IMR-90 (cell line): ENCODE measurements around the gene COX6A1. TPM values are rescaled to one million over a fixed set of nuclear protein-coding genes. Genes with fewer than 3 reads are reported as not detected.

ENCODE experiments used
- ATAC-seq: fragments of 200-7000 bp; cut with Tn5 transposase; 2 replicates; pipeline ENCODE4 v1.9.1; 2020; ENCODE audit warnings: low read depth, mild to moderate bottlenecking, moderate library complexity
- BruUV-seq: library from RNA; stranded (reverse); fragments of 400-500 nt; replicated peaks from 2 replicates; lab custom pipeline; 2021; lab: Mats Ljungman, UMichigan
- CTCF ChIA-PET: fragments of 300-600 bp; formaldehyde crosslinking; extraction: SDS; loops from one replicate; lab custom pipeline; 2021; ENCODE audit warnings: antibody characterized with exemption; lab: Yijun Ruan, JAX
- POLR2A ChIA-PET: fragments of 300-600 bp; sonication (Branson Sonifier 250); formaldehyde crosslinking; loops from one replicate; lab custom pipeline; 2022; ENCODE audit warnings: antibody characterized with exemption; ENCODE audit not compliant: unreplicated experiment; lab: Charles Lee
- DNase-seq: peaks from one replicate; pipeline ENCODE4 v3.0.0; 2013
- H2AFZ ChIP-seq: replicated peaks from 2 replicates; pipeline ENCODE3; 2013; ENCODE audit warnings: low read length, mild to moderate bottlenecking; ENCODE audit not compliant: poor library complexity
- H2AK5ac ChIP-seq: 2 replicates; pipeline ENCODE4 v1.6.1; 2013; ENCODE audit warnings: low read depth, low read length, inconsistent platforms
- H2AK9ac ChIP-seq: replicated peaks from 2 replicates; pipeline ENCODE3; 2013; ENCODE audit warnings: mild to moderate bottlenecking, low read depth, low read length, moderate library complexity; ENCODE audit not compliant: poor library complexity
- H2BK120ac ChIP-seq: 2 replicates; pipeline ENCODE4 v1.6.1; 2013; ENCODE audit warnings: low read depth, low read length, inconsistent platforms
- H2BK15ac ChIP-seq: 3 replicates; pipeline ENCODE4 v1.6.1; 2013; ENCODE audit warnings: low read depth, low read length, inconsistent platforms
- H2BK20ac ChIP-seq: 2 replicates; pipeline ENCODE4 v1.6.1; 2013; ENCODE audit warnings: low read depth, mild to moderate bottlenecking, inconsistent platforms, low read length, moderate library complexity
- H2BK5ac ChIP-seq: 2 replicates; pipeline ENCODE4 v1.6.1; 2013; ENCODE audit warnings: mild to moderate bottlenecking, low read depth, low read length, inconsistent platforms; ENCODE audit not compliant: poor library complexity, severe bottlenecking
- H3K14ac ChIP-seq: replicated peaks from 2 replicates; pipeline ENCODE4 v1.6.1; 2013; ENCODE audit warnings: low read depth, low read length, inconsistent platforms
- H3K18ac ChIP-seq: 2 replicates; pipeline ENCODE4 v1.6.1; 2013; ENCODE audit warnings: low read depth, low read length, control low read depth
- H3K23ac ChIP-seq: 2 replicates; pipeline ENCODE4 v1.6.1; 2013; ENCODE audit warnings: low read depth, low read length, inconsistent platforms
- H3K27ac ChIP-seq: 2 replicates; pipeline ENCODE4 v1.5.1; 2013; ENCODE audit warnings: mild to moderate bottlenecking, control low read depth, low read length; ENCODE audit not compliant: insufficient read depth
- H3K27me3 ChIP-seq: 2 replicates; pipeline ENCODE4 v1.6.1; 2013; ENCODE audit warnings: low read length; ENCODE audit not compliant: control insufficient read depth, insufficient read depth
- H3K36me3 ChIP-seq: 2 replicates; pipeline ENCODE4 v1.6.1; 2013; ENCODE audit warnings: low read length, mixed read lengths; ENCODE audit not compliant: control insufficient read depth, insufficient read depth
- H3K4ac ChIP-seq: 2 replicates; pipeline ENCODE4 v1.6.1; 2013; ENCODE audit warnings: low read depth, low read length, inconsistent platforms
- H3K4me1 ChIP-seq: 2 replicates; pipeline ENCODE4 v1.6.1; 2013; ENCODE audit warnings: low read length, mixed read lengths; ENCODE audit not compliant: control insufficient read depth, insufficient read depth
- H3K4me2 ChIP-seq: 2 replicates; pipeline ENCODE4 v1.6.1; 2013; ENCODE audit warnings: low read depth, mild to moderate bottlenecking, control low read depth, low read length, moderate library complexity
- H3K4me3 ChIP-seq: 2 replicates; pipeline ENCODE4 v1.5.1; 2013; ENCODE audit warnings: low read depth, mild to moderate bottlenecking, control low read depth, low read length, moderate library complexity; ENCODE audit not compliant: insufficient read depth
- H3K56ac ChIP-seq: 2 replicates; pipeline ENCODE4 v1.6.1; 2013; ENCODE audit warnings: low read length, inconsistent platforms; ENCODE audit not compliant: insufficient read depth; ENCODE audit errors: extremely low read depth
- H3K79me1 ChIP-seq, 2 experiments: 2 replicates each; pipeline ENCODE4 v1.6.1; 2013; ENCODE audit warnings: low read length in 2 of 2, inconsistent platforms in 1 of 2, low read depth in 1 of 2
- H3K9ac ChIP-seq: 2 replicates; pipeline ENCODE4 v1.6.1; 2013; ENCODE audit warnings: low read depth, low read length, control low read depth
- H3K9me1 ChIP-seq: 2 replicates; pipeline ENCODE4 v1.6.1; 2013; ENCODE audit warnings: low read length, inconsistent platforms; ENCODE audit not compliant: insufficient read depth
- H3K9me3 ChIP-seq: 2 replicates; pipeline ENCODE4 v1.6.1; 2013; ENCODE audit warnings: low read length; ENCODE audit not compliant: control insufficient read depth, insufficient read depth
- H4K20me1 ChIP-seq: 2 replicates; pipeline ENCODE4 v1.6.1; 2013; ENCODE audit warnings: low read length, inconsistent platforms; ENCODE audit not compliant: insufficient read depth
- H4K5ac ChIP-seq: 2 replicates; pipeline ENCODE4 v1.6.1; 2013; ENCODE audit warnings: mild to moderate bottlenecking, low read depth, low read length, control low read depth
- H4K8ac ChIP-seq, 2 experiments: 2 replicates each; pipeline ENCODE4 v1.6.1; 2013; ENCODE audit warnings: low read depth in 2 of 2, low read length in 2 of 2, control low read depth in 1 of 2, inconsistent platforms in 1 of 2
- H4K91ac ChIP-seq: 2 replicates; pipeline ENCODE4 v1.6.1; 2013; ENCODE audit warnings: low read depth, low read length, inconsistent platforms; ENCODE audit not compliant: insufficient read depth
- BHLHE40 ChIP-seq: fragments of 150-350 bp; IDR thresholded peaks from 2 replicates; pipeline ENCODE4 v1.6.1; 2016; ENCODE audit warnings: mild to moderate bottlenecking, low read depth, low read length
- CEBPB ChIP-seq: IDR thresholded peaks from 2 replicates; pipeline ENCODE4 v1.6.1; 2012; ENCODE audit warnings: low read depth, low read length, improper control_type of control experiment
- FOS ChIP-seq: fragments of 150-350 bp; IDR thresholded peaks from 2 replicates; pipeline ENCODE4 v1.6.1; 2016; ENCODE audit warnings: low read depth, low read length
- MAFK ChIP-seq: IDR thresholded peaks from 2 replicates; pipeline ENCODE4 v1.6.1; 2012; ENCODE audit warnings: low read depth, low read length, improper control_type of control experiment
- MAZ ChIP-seq: IDR thresholded peaks from 2 replicates; pipeline ENCODE4 v1.6.1; 2012; ENCODE audit warnings: low read depth, mild to moderate bottlenecking, low read length, improper control_type of control experiment, moderate library complexity, borderline replicate concordance
- MXI1 ChIP-seq: IDR thresholded peaks from 2 replicates; pipeline ENCODE4 v1.6.1; 2012; ENCODE audit warnings: low read depth, mild to moderate bottlenecking, low read length, moderate library complexity, borderline replicate concordance
- NFE2L2 ChIP-seq: fragments of 150-350 bp; IDR thresholded peaks from 2 replicates; pipeline ENCODE4 v1.6.1; 2016; ENCODE audit warnings: low read depth, mild to moderate bottlenecking, low read length
- POLR2A ChIP-seq: IDR thresholded peaks from 2 replicates; pipeline ENCODE4 v1.6.1; 2012; ENCODE audit warnings: mild to moderate bottlenecking, low read depth, low read length
- RAD21 ChIP-seq: IDR thresholded peaks from 2 replicates; pipeline ENCODE4 v1.6.1; 2012; ENCODE audit warnings: low read length, improper control_type of control experiment
- RCOR1 ChIP-seq: IDR thresholded peaks from 2 replicates; pipeline ENCODE4 v1.6.1; 2012; ENCODE audit warnings: mild to moderate bottlenecking, low read length, improper control_type of control experiment; ENCODE audit not compliant: insufficient replicate concordance
- SMC3 ChIP-seq: fragments of 150-350 bp; IDR thresholded peaks from 2 replicates; pipeline ENCODE4 v1.6.1; 2016; ENCODE audit warnings: low read depth, mild to moderate bottlenecking, antibody characterized with exemption, low read length, moderate library complexity
- WGBS, 2 experiments: methylation state at CpG; one replicate each; pipeline versions ENCODE4 v1.1.5 to v1.1.7; 2013; ENCODE audit warnings: missing lambda C conversion rate in 2 of 2; ENCODE audit not compliant: insufficient read length in 1 of 2; ENCODE audit errors: extremely low coverage in 2 of 2; 5-methylcytosine and 5-hydroxymethylcytosine counted together
- dilution Hi-C: fragments of 300-500 bp; cut with HindIII; formaldehyde crosslinking; loops from one replicate; pipeline ENCODE4 v1.14.3; 2018; ENCODE audit warnings: low sequenced_read_pairs; ENCODE audit not compliant: unreplicated experiment
- in situ Hi-C: fragments of 300-500 bp; cut with MboI; formaldehyde crosslinking; loops from 3 replicates; pipeline ENCODE4 v1.14.3; 2019; ENCODE audit warnings: low sequenced_read_pairs, inconsistent platforms, mixed read lengths
- intact Hi-C: fragments of 100-400 bp; cut with micrococcal nuclease; formaldehyde crosslinking; loops from 2 replicates; pipeline ENCODE4 v1.10.0; 2022
- polyA plus RNA-seq, 3 experiments: library from polyadenylated mRNA; depleted of rRNA; stranded (reverse); fragments of >200 nt; gene quantifications; 2 replicates each; pipeline ENCODE4 v1.2.3, GENCODE V29; 2012; ENCODE audit warnings: low replicate concordance in 1 of 3
- total RNA-seq: library from RNA; depleted of rRNA; stranded (reverse); fragments of >200 nt; gene quantifications from 2 replicates; pipeline ENCODE4 v1.2.3, GENCODE V29; 2012
- TF ChIP-seq, protein P1 (sequence below): conservative IDR thresholded peaks from 2 replicates; pipeline ENCODE4 v1.5.1; 2012; ENCODE audit warnings: mild to moderate bottlenecking, low read depth, low read length, improper control_type of control experiment
- TF ChIP-seq, protein P2 (sequence below): fragments of 150-350 bp; IDR thresholded peaks from 2 replicates; pipeline ENCODE4 v1.6.1; 2016; ENCODE audit warnings: low read depth, mild to moderate bottlenecking, low read length, moderate library complexity, borderline replicate concordance
- TF ChIP-seq, protein P3 (sequence below): fragments of 150-350 bp; IDR thresholded peaks from 2 replicates; pipeline ENCODE4 v1.6.1; 2017; ENCODE audit warnings: mild to moderate bottlenecking, antibody characterized with exemption, low read length, low read depth

The COX6A1 gene
- total and polyA plus RNA-seq, 2 of the 4 experiments (the other 2 are of a cell fraction): 396 to 541 TPM

DNA sequence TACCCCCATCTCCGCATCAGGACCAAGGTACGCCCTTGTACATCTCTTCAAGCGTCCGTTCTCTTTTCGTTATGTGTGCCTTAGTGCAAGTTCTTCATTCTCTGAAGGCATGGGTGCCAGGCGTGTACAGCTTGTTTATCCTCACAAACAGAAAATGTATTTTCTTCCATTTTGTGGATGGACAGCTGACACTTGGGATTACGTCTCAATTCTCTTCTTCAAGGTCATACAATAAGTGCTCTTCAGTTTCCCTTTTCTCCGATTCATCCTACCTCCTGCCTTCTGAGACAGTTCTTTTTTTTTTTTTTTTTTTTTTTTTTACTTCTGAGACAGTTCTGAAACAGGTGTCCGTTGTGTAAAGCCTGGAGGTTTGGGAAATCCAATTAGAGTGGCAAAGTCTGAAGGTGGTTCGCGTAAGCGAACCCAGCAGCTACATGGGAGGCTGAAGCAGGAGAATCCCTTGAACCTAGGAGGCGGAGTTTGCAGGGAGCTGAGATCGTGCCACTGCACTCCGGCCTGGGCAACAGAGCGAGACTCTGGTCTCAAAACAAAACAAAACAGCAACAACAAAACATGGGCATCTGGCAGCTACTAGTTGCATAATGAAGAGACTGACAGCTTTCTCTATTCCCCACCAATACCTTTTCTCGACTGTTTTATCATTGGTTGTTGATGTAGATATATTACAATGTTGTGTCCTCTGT is 734 bp downstream of the COX6A1 start:
- 0 out of 2 replicates have a peak, but pooled peaks cover 7% of the 10 kb centered on the region for H4K20me1 ChIP-seq
- intact Hi-C loops: no loop called here
- no peaks in the 10 kb centered on the region for H3K9me3 ChIP-seq
- H4K8ac ChIP-seq: peak overlapping the region; percentile 41 to 90; a peak in 3 of 4 replicates
- peak overlapping the region; percentile 93 for H2AFZ ChIP-seq
- peaks cover 4% of the 10 kb centered on the region; the same call in 1 of the 2 replicates for H3K4me1 ChIP-seq
- no peak overlapping the region for H2BK15ac ChIP-seq
- no peak overlapping the region for H2AK9ac ChIP-seq
- H3K79me1 ChIP-seq: peaks cover 10 to 33% of the 10 kb centered on the region in 2 experiments
- H3K4me2 ChIP-seq: peak overlapping the region; percentile 97
- peaks cover 5% of the 10 kb centered on the region for H3K36me3 ChIP-seq
- H3K56ac ChIP-seq: peak overlapping the region; percentile 47
- H3K14ac ChIP-seq: no peak overlapping the region
- peak overlapping the region; percentile 79 for H3K4me3 ChIP-seq
- no peak overlapping the region for H2BK120ac ChIP-seq
- H3K9me1 ChIP-seq: no peaks in the 10 kb centered on the region
- peak overlapping the region; percentile 59; the same call in 1 of the 2 replicates for H3K27ac ChIP-seq
- ATAC-seq (peak; percentile 3; the same call in 1 of the 2 replicates), DNase-seq (no peak)
- no peaks in the 10 kb centered on the region for H3K27me3 ChIP-seq
- no peak overlapping the region for H2BK20ac ChIP-seq
- BruUV-seq: no TSS peak
- H4K91ac ChIP-seq: no peak overlapping the region; the same call in 1 of the 2 replicates
- no peak overlapping the region for H3K18ac ChIP-seq
- dilution Hi-C loops: no loop called here
- peak overlapping the region; percentile 75; the same call in 1 of the 2 replicates for H2AK5ac ChIP-seq
- no peak overlapping the region for H2BK5ac ChIP-seq
- no peak for TF ChIP-seq SMC3
- TF ChIP-seq RCOR1: no peak
- no peak for TF ChIP-seq NFE2L2
- TF ChIP-seq, protein P1, sequence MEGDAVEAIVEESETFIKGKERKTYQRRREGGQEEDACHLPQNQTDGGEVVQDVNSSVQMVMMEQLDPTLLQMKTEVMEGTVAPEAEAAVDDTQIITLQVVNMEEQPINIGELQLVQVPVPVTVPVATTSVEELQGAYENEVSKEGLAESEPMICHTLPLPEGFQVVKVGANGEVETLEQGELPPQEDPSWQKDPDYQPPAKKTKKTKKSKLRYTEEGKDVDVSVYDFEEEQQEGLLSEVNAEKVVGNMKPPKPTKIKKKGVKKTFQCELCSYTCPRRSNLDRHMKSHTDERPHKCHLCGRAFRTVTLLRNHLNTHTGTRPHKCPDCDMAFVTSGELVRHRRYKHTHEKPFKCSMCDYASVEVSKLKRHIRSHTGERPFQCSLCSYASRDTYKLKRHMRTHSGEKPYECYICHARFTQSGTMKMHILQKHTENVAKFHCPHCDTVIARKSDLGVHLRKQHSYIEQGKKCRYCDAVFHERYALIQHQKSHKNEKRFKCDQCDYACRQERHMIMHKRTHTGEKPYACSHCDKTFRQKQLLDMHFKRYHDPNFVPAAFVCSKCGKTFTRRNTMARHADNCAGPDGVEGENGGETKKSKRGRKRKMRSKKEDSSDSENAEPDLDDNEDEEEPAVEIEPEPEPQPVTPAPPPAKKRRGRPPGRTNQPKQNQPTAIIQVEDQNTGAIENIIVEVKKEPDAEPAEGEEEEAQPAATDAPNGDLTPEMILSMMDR: no peak
- TF ChIP-seq BHLHE40: no peak
- TF ChIP-seq POLR2A: no peak
- no peak for TF ChIP-seq MXI1
- TF ChIP-seq CEBPB: no peak
- TF ChIP-seq, protein P2, sequence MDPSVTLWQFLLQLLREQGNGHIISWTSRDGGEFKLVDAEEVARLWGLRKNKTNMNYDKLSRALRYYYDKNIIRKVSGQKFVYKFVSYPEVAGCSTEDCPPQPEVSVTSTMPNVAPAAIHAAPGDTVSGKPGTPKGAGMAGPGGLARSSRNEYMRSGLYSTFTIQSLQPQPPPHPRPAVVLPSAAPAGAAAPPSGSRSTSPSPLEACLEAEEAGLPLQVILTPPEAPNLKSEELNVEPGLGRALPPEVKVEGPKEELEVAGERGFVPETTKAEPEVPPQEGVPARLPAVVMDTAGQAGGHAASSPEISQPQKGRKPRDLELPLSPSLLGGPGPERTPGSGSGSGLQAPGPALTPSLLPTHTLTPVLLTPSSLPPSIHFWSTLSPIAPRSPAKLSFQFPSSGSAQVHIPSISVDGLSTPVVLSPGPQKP: no peak
- no peak for TF ChIP-seq RAD21
- no peak for TF ChIP-seq FOS
- no peak for TF ChIP-seq MAFK
- no peak for TF ChIP-seq MAZ
- TF ChIP-seq, protein P3, sequence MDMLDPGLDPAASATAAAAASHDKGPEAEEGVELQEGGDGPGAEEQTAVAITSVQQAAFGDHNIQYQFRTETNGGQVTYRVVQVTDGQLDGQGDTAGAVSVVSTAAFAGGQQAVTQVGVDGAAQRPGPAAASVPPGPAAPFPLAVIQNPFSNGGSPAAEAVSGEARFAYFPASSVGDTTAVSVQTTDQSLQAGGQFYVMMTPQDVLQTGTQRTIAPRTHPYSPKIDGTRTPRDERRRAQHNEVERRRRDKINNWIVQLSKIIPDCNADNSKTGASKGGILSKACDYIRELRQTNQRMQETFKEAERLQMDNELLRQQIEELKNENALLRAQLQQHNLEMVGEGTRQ: no peak
- peak overlapping the region; percentile 33 for H3K23ac ChIP-seq
- peak overlapping the region; percentile 83 for H3K9ac ChIP-seq
- CTCF ChIA-PET: no interaction called here
- in situ Hi-C loops: loop anchor here (25.0 kb wide), 1 partner anchor 101 kb away; the partner anchor contains the start of gene PLA2G1B
- POLR2A ChIA-PET: no interaction called here
- no CpG with 5 or more reads among the region's 17 CpGs for WGBS, 2 experiments
- H4K5ac ChIP-seq: peak overlapping the region; percentile 12; the same call in 1 of the 2 replicates
- peak overlapping the region; percentile 5; the same call in 1 of the 2 replicates for H3K4ac ChIP-seq
